SK-N-SH (cell line): ENCODE measurements around the gene C7.

ENCODE experiments used
- EP300 ChIP-seq, 2 experiments: IDR thresholded peaks; 2 replicates each; pipeline versions ENCODE4 v1.4.0 to v1.6.1; 2012; ENCODE audit warnings: borderline replicate concordance in 1 of 2, low read depth in 1 of 2, low read length in 1 of 2
- EZH2phosphoT487 ChIP-seq: fragments of 200-600 bp; sonication (generic); IDR thresholded peaks from 2 replicates; pipeline ENCODE4 v1.6.1; 2017; ENCODE audit warnings: low read depth, mixed run types, mild to moderate bottlenecking, antibody characterized with exemption, moderate library complexity, borderline replicate concordance
- MAX ChIP-seq: IDR thresholded peaks from 2 replicates; pipeline ENCODE4 v1.4.0; 2012; ENCODE audit warnings: low read depth
- RAD21 ChIP-seq: IDR thresholded peaks from 2 replicates; pipeline ENCODE4 v1.6.1; 2012; ENCODE audit warnings: mild to moderate bottlenecking, low read length
- RCOR1 ChIP-seq: fragments of 150-350 bp; IDR thresholded peaks from 2 replicates; pipeline ENCODE4 v1.6.1; 2017; ENCODE audit warnings: antibody characterized with exemption, low read length
- SMC3 ChIP-seq: IDR thresholded peaks from 2 replicates; pipeline ENCODE4 v1.6.1; 2012; ENCODE audit warnings: low read depth, low read length, improper control_type of control experiment
- TAF1 ChIP-seq: IDR thresholded peaks from 2 replicates; pipeline ENCODE4 v1.6.1; 2012; ENCODE audit warnings: low read depth, mild to moderate bottlenecking, low read length, moderate library complexity, borderline replicate concordance
- USF2 ChIP-seq: fragments of 150-350 bp; IDR thresholded peaks from 2 replicates; pipeline ENCODE4 v1.6.1; 2017; ENCODE audit warnings: antibody characterized with exemption, low read length, low read depth, borderline replicate concordance
- YY1 ChIP-seq: IDR thresholded peaks from 2 replicates; pipeline ENCODE4 v1.4.0; 2012; ENCODE audit warnings: low read depth, mild to moderate bottlenecking
- TF ChIP-seq, protein P1 (sequence below): fragments of 200-600 bp; sonication (generic); IDR thresholded peaks from 2 replicates; pipeline ENCODE4 v1.6.1; 2017; ENCODE audit warnings: antibody characterized with exemption, mild to moderate bottlenecking, moderate library complexity

- TF ChIP-seq RAD21 (no peak), YY1 (no peak), EP300 (IDR thresholded peaks at IDR 0.05; ENCODE audit: borderline replicate concordance in 1 of 2, low read depth in 1 of 2, low read length in 1 of 2) (no peak), RCOR1 (no peak), TAF1 (no peak), USF2 (no peak), MAX (no peak), EZH2phosphoT487 (no peak), SMC3 (no peak)
- TF ChIP-seq, protein P1, sequence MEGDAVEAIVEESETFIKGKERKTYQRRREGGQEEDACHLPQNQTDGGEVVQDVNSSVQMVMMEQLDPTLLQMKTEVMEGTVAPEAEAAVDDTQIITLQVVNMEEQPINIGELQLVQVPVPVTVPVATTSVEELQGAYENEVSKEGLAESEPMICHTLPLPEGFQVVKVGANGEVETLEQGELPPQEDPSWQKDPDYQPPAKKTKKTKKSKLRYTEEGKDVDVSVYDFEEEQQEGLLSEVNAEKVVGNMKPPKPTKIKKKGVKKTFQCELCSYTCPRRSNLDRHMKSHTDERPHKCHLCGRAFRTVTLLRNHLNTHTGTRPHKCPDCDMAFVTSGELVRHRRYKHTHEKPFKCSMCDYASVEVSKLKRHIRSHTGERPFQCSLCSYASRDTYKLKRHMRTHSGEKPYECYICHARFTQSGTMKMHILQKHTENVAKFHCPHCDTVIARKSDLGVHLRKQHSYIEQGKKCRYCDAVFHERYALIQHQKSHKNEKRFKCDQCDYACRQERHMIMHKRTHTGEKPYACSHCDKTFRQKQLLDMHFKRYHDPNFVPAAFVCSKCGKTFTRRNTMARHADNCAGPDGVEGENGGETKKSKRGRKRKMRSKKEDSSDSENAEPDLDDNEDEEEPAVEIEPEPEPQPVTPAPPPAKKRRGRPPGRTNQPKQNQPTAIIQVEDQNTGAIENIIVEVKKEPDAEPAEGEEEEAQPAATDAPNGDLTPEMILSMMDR = no peak
Measured at GRCh38 chr5:40988746-40989510, 79.6 kb downstream of the C7 start.
